Astrocyte of the spinal cord (primary cell): ENCODE data around the gene EIF1AD.

Source experiments
- DNase-seq: peaks from one replicate; pipeline ENCODE4 v3.0.0; 2011; ENCODE audit warnings: low read depth, low spot score
- H3K4me3 ChIP-seq: 2 replicates; pipeline ENCODE4 v1.5.1; 2011; ENCODE audit warnings: low read depth, mild to moderate bottlenecking, low read length, moderate library complexity
- in situ Hi-C: cut with HindIII; loops from 2 replicates; pipeline ENCODE4 v1.10.0; 2017; ENCODE audit warnings: low sequenced_read_pairs
- TF ChIP-seq, protein P1 (sequence below): IDR thresholded peaks from 2 replicates; pipeline ENCODE4 v1.5.1; 2012; ENCODE audit warnings: low read depth, mild to moderate bottlenecking, low read length, inconsistent platforms

The EIF1AD gene

DNA sequence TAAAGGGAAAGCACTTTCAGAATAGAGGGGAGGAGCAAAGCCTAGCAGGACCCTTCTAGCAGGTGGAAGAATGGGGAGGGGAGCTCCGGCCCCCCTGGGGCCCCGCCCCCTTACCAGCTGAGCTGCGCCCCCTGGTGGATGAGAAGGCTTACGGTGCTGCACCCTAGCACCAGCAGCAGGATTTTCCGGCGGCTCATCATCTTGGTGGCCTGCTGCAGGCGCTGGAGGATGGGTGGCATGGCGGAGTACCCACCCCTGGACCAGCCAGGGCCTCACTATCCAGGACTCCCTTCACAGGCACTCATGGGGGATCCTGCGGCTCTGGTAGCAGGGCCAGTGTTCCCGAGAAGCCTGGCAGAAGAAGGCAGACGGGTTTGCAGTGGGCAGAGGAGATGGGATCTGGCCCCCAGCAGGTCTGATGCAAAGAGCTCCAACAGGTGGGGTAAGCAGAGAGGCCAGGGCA, 43.3 kb upstream of the EIF1AD start:
- H3K4me3 ChIP-seq: no peak overlapping the region
- TF ChIP-seq, protein P1, sequence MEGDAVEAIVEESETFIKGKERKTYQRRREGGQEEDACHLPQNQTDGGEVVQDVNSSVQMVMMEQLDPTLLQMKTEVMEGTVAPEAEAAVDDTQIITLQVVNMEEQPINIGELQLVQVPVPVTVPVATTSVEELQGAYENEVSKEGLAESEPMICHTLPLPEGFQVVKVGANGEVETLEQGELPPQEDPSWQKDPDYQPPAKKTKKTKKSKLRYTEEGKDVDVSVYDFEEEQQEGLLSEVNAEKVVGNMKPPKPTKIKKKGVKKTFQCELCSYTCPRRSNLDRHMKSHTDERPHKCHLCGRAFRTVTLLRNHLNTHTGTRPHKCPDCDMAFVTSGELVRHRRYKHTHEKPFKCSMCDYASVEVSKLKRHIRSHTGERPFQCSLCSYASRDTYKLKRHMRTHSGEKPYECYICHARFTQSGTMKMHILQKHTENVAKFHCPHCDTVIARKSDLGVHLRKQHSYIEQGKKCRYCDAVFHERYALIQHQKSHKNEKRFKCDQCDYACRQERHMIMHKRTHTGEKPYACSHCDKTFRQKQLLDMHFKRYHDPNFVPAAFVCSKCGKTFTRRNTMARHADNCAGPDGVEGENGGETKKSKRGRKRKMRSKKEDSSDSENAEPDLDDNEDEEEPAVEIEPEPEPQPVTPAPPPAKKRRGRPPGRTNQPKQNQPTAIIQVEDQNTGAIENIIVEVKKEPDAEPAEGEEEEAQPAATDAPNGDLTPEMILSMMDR: peak; percentile 97
- peak; percentile 69 for DNase-seq
- in situ Hi-C loops: no loop called here

DNA sequence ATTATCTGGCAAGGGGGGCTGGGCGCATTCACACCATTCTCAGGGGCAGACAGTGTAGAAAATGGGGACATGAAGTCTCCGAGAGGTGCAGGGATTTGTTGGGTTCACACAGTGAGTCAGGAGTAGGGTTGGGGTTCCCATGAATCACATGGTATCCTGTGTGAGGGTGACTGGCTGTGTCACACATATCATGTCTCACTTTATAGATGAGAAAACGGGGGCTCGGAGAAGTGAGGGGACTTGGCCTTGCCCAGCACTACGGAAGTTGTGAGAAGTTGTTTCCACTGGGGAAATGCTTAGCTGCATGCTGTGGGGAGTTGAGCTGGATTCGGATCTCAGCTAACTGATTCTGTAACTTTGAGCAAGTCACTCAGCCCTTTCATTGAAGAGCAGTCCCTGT, 42.8 kb upstream of the EIF1AD start:
- TF ChIP-seq, protein P1: no peak
- no peak overlapping the region for H3K4me3 ChIP-seq
- in situ Hi-C loops: no loop called here
- no peak for DNase-seq

DNA sequence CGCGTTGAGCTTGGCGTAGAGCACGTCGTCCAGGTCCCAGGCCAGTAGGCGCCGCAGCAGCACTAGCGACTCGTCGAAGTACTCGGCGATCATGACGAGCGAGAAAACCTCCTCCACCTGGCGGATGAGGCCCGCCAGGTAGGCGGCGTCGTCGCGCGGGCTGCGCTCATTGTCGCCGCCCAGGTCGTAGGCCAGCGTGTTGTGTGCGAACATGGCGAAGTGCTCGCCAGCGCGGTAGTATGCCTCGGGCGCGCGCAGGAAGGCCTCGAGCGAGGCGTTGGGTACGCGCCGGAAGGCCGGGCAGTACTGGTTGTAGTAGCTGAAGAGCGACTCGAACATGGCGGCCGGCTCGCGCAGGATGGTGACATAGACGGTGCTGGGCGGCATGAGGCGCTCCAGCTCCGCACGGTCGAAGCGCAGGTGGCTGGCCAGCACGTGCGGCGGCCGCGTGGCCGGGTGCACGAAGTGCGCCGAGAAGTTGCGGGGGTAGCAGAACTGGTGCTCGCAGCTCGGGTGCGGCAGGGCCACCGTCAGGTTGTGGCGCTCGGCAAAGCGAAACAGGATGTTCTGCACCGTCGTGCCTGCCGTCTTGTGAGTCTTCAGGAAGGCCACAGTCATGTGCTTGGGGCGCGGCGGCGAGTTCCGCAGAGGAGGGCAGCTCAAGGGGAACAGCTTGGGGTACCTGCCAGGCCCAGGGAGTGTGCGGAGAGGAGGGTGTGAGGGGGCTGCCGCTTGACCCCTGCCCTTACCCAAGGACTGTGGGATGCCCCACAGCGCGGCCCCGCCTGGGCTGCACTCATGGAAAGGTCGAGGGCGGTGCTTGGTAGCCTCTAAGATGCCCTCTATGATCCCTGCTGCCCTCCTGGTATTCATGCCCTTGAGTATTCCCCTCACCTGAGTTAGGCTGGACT, 41.3 kb upstream of the EIF1AD start:
- DNase-seq: no peak
- TF ChIP-seq, protein P1: no peak
- in situ Hi-C loops: no loop called here
- no peak overlapping the region for H3K4me3 ChIP-seq

DNA sequence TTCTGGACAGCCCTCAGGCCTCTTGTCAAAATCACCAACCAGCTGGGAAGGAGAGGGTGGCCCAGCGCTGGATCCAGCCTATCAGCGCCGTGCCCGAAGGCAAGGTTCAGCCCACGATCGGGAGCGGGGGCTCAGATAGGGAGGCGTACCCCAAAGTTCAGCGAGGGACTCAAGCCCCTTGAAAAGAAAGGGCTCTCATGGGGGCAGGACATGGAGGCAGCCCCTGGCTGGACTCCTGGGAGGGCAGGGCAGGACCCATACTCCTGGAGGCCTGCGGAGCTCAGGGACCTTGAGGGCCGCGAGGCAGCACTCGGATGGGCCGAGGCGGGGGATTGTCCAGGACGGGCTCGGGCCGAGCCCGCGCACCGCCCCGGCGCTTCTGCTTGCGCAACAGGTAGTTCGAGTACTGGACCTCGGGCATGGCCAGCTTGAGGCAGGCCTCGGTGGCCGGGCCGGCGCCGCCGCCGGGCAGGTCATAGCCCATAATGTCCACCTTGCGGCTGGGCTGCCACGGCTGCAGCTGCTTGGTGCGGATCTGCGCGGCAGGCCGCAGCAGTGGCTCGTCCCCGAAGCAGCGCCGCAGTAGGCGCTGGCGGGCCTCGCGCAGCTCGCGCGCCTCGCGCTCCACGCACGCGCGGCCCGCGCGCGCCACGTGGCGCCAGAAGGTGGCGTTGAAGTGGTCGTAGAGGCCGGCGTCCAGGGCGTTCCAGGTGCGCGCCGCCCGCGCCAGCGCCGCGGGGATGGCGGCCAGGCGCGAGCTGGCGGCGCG, 40.5 kb upstream of the EIF1AD start:
- DNase-seq: no peak
- in situ Hi-C loops: no loop called here
- TF ChIP-seq, protein P1: no peak
- H3K4me3 ChIP-seq: no peak overlapping the region

DNA sequence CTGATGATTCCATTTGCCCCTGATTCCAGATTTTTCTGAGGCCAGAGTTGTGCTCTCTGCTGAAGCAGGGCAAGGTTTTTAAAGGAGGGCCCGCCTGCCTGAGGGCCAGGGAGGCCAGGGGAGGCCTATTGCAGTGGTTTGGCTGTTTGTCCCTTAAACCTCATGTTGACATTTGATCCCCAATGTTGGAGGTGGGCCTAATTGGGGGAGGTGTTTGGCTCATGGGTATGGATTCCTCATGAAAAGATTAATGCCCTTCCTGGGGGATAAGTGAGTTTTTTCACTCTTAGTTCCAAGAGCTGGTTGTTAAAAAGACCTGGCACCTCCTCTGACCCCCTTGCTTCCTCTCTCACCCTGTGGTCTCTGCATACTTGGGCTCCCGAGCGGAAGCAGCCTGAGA, 37.8 kb upstream of the EIF1AD start:
- no peak for DNase-seq
- no peak overlapping the region for H3K4me3 ChIP-seq
- in situ Hi-C loops: no loop called here
- TF ChIP-seq, protein P1: no peak

DNA sequence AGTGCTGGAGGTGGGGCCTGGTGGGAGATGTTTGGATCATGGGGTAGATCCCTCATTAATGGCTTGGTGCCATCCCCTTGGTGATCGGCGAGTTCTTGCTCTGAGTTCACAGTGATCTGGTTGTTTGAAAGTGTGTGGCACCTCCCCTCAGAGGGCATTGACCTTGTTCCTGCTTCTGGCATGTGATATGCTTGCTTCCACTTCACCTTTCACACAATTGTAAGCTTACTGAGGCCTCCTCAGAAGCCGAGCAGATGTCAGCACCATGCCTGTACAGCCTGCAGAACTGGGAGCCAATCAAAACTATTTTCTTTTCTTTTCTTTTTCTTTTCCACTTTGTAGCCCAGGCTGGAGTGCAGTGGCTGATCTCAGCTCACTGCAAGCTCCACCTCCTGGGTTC, 35.4 kb upstream of the EIF1AD start:
- no peak for DNase-seq
- TF ChIP-seq, protein P1: no peak
- in situ Hi-C loops: no loop called here
- no peak overlapping the region for H3K4me3 ChIP-seq
